ENCODE data around the gene THSD7B.

Gene THSD7B

DNA sequence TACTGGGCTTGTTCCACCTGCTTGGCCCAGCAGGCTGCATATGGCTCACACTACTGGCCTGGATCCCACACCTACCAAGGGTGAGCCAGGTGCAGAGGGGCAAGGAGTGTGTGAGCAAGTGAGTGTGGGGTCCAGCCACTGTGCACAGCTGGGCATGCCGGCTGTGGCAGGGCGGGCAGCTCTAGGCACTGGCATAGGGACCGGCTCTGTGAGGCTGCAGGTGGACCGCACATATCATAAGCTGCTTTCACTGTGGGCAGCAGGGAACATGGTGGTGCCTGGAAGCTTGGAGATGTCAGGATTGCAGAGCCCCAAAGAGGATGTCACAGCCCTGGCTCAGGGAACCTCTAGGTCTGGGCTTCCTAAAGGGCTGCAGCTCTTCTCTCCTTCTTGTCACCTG, 154.3 kb downstream of the THSD7B start:
- Histone ChIP-seq H3K27ac (ENCODE audit: low read length, poor library complexity, severe bottlenecking) (no peak overlapping the region), H3K9ac (ENCODE audit: low read length) (no peak overlapping the region), H3K79me1 (replicated peaks; ENCODE audit: low read length, poor library complexity, severe bottlenecking) (no peaks in the 10 kb centered on the region), H3K23ac (ENCODE audit: low read length in 2 of 2) (no peak overlapping the region), H2AFZ (ENCODE audit: low read depth, low read length) (no peak overlapping the region), H4K8ac (ENCODE audit: low read length) (no peak overlapping the region), H2BK15ac (ENCODE audit: low read depth, poor library complexity, severe bottlenecking) (no peak overlapping the region), H3K27me3 (ENCODE audit: control insufficient read depth in 1 of 2, insufficient read depth in 1 of 2, low read length in 2 of 2) (no peaks in the 10 kb centered on the region), H2BK12ac (ENCODE audit: low read length in 2 of 2) (no peak overlapping the region), H3K14ac (ENCODE audit: low read length in 2 of 2) (no peak overlapping the region), H3K4me1 (ENCODE audit: control insufficient read depth, insufficient read depth, low read depth, low read length) (peaks cover 11% of the 10 kb centered on the region), H3K4ac (ENCODE audit: low read depth in 1 of 2, low read length in 2 of 2) (no peak overlapping the region), H3K4me2 (ENCODE audit: low read length, poor library complexity, severe bottlenecking) (no peak overlapping the region), H2BK5ac (ENCODE audit: low read depth, low read length, poor library complexity, severe bottlenecking) (no peak overlapping the region), H3K18ac (ENCODE audit: low read depth in 1 of 2, low read length in 2 of 2) (no peak overlapping the region), H4K91ac (ENCODE audit: low read length) (no peak overlapping the region), H3K36me3 (ENCODE audit: control insufficient read depth in 1 of 2, insufficient read depth in 2 of 2, low read depth in 1 of 2, low read length in 2 of 2) (no peaks in the 10 kb centered on the region), H3K9me3 (ENCODE audit: control insufficient read depth, low read length) (no peaks in the 10 kb centered on the region), H3K4me3 (ENCODE audit: insufficient read depth in 1 of 2, low read depth in 1 of 2, low read length in 2 of 2) (no peak overlapping the region), H2BK120ac (ENCODE audit: low read depth, low read length) (no peak overlapping the region), H2AK5ac (ENCODE audit: low read length, severe bottlenecking) (peak overlapping the region; percentile 30)
- DNase-seq: no peak
- 90% methylated on average over 4 of the region's 4 CpGs for WGBS

DNA sequence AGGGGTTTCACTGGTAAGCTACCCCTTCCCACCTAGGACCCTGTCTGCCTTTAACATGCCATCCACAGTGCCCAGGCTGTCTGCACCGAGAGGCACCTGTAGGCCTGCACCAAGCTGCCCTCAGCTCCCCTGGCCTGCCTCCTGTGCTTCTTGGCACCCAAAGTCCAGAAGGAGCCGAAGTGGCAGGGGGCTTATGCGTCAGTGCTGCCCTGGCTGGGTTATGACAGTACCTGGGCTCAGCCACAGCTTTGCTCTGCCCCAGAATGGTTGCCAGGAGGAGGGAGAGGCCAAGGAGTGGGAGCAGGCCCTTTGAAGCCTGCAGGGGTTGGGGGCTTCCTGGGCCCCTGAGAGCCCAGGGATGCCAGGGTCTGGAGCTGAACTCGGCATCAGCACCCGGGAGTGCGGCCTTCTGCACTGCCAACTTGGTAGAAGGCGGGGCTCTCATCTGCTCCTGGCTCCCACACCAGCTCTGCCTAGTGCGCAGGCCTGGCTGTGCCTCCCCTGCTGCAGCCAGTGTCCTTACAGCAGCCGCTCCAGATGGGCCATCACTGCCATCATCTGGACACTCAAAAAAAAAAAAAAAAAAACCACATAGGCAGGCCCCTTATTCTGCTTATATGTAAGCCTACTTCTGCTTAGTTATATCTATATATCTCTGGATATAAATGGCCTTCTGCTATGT, 155.4 kb downstream of the THSD7B start:
- H2AK5ac ChIP-seq (ENCODE audit: low read length, severe bottlenecking): peak overlapping the region; percentile 78
- no peak overlapping the region for H2AFZ ChIP-seq (ENCODE audit: low read depth, low read length)
- no peak overlapping the region for H3K4me2 ChIP-seq (ENCODE audit: low read length, poor library complexity, severe bottlenecking)
- H2BK5ac ChIP-seq (ENCODE audit: low read depth, low read length, poor library complexity, severe bottlenecking): no peak overlapping the region
- H3K18ac ChIP-seq (ENCODE audit: low read depth in 1 of 2, low read length in 2 of 2): no peak overlapping the region
- no peak overlapping the region for H4K8ac ChIP-seq (ENCODE audit: low read length)
- H3K4me1 ChIP-seq (ENCODE audit: control insufficient read depth, insufficient read depth, low read depth, low read length): peaks cover 11% of the 10 kb centered on the region
- no peak overlapping the region for H3K23ac ChIP-seq (ENCODE audit: low read length in 2 of 2)
- no peaks in the 10 kb centered on the region for H3K27me3 ChIP-seq (ENCODE audit: control insufficient read depth in 1 of 2, insufficient read depth in 1 of 2, low read length in 2 of 2)
- DNase-seq: no peak
- H3K27ac ChIP-seq (ENCODE audit: low read length, poor library complexity, severe bottlenecking): no peak overlapping the region
- H3K4ac ChIP-seq (ENCODE audit: low read depth in 1 of 2, low read length in 2 of 2): no peak overlapping the region
- no peaks in the 10 kb centered on the region for H3K36me3 ChIP-seq (ENCODE audit: control insufficient read depth in 1 of 2, insufficient read depth in 2 of 2, low read depth in 1 of 2, low read length in 2 of 2)
- 68% methylated on average over 9 of the region's 9 CpGs for WGBS
- peaks cover 1% of the 10 kb centered on the region for H3K9me3 ChIP-seq (ENCODE audit: control insufficient read depth, low read length)
- no peak overlapping the region for H3K14ac ChIP-seq (ENCODE audit: low read length in 2 of 2)
- no peaks in the 10 kb centered on the region for H3K79me1 ChIP-seq (replicated peaks; ENCODE audit: low read length, poor library complexity, severe bottlenecking)
- no peak overlapping the region for H2BK120ac ChIP-seq (ENCODE audit: low read depth, low read length)
- no peak overlapping the region for H3K4me3 ChIP-seq (ENCODE audit: insufficient read depth in 1 of 2, low read depth in 1 of 2, low read length in 2 of 2)
- no peak overlapping the region for H3K9ac ChIP-seq (ENCODE audit: low read length)
- no peak overlapping the region for H2BK15ac ChIP-seq (ENCODE audit: low read depth, poor library complexity, severe bottlenecking)
- no peak overlapping the region for H4K91ac ChIP-seq (ENCODE audit: low read length)
- H2BK12ac ChIP-seq (ENCODE audit: low read length in 2 of 2): no peak overlapping the region

DNA sequence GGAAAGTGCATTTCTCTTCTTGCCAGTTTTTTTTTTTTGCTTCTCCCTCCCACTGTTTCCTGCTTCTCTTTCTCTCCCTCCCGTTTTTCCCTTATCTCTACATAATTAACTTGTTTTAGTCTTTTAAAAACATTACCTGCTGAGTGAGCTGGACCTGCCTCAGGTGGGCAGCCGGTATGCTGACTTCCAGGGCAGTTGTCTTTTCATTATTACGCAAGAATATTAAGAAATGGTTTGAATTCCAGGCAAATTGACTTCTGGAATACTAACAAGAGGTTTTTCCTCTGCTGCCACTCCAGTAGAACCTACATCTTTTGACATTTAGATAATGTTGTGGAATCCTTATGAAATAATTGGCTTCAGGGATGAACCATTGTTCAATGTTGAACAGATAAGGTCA, 161.8 kb downstream of the THSD7B start:
- no peaks in the 10 kb centered on the region for H3K79me1 ChIP-seq (replicated peaks; ENCODE audit: low read length, poor library complexity, severe bottlenecking)
- no peak overlapping the region for H4K8ac ChIP-seq (ENCODE audit: low read length)
- H2AFZ ChIP-seq (ENCODE audit: low read depth, low read length): no peak overlapping the region
- no peak overlapping the region for H3K14ac ChIP-seq (ENCODE audit: low read length in 2 of 2)
- no peak overlapping the region for H2AK5ac ChIP-seq (ENCODE audit: low read length, severe bottlenecking)
- H3K27ac ChIP-seq (ENCODE audit: low read length, poor library complexity, severe bottlenecking): no peak overlapping the region
- no peak overlapping the region for H3K18ac ChIP-seq (ENCODE audit: low read depth in 1 of 2, low read length in 2 of 2)
- peaks cover 4% of the 10 kb centered on the region for H3K9me3 ChIP-seq (ENCODE audit: control insufficient read depth, low read length)
- H3K4me2 ChIP-seq (ENCODE audit: low read length, poor library complexity, severe bottlenecking): no peak overlapping the region
- H3K4me3 ChIP-seq (ENCODE audit: insufficient read depth in 1 of 2, low read depth in 1 of 2, low read length in 2 of 2): no peak overlapping the region
- no peak overlapping the region for H2BK12ac ChIP-seq (ENCODE audit: low read length in 2 of 2)
- H2BK5ac ChIP-seq (ENCODE audit: low read depth, low read length, poor library complexity, severe bottlenecking): no peak overlapping the region
- no peak overlapping the region for H3K9ac ChIP-seq (ENCODE audit: low read length)
- no peaks in the 10 kb centered on the region for H3K4me1 ChIP-seq (ENCODE audit: control insufficient read depth, insufficient read depth, low read depth, low read length)
- WGBS: 49% methylated on average over 3 of the region's 3 CpGs
- H3K36me3 ChIP-seq (ENCODE audit: control insufficient read depth in 1 of 2, insufficient read depth in 2 of 2, low read depth in 1 of 2, low read length in 2 of 2): no peaks in the 10 kb centered on the region
- no peak for DNase-seq
- no peak overlapping the region for H3K23ac ChIP-seq (ENCODE audit: low read length in 2 of 2)
- H4K91ac ChIP-seq (ENCODE audit: low read length): no peak overlapping the region
- no peaks in the 10 kb centered on the region for H3K27me3 ChIP-seq (ENCODE audit: control insufficient read depth in 1 of 2, insufficient read depth in 1 of 2, low read length in 2 of 2)
- H2BK120ac ChIP-seq (ENCODE audit: low read depth, low read length): no peak overlapping the region
- no peak overlapping the region for H2BK15ac ChIP-seq (ENCODE audit: low read depth, poor library complexity, severe bottlenecking)
- no peak overlapping the region for H3K4ac ChIP-seq (ENCODE audit: low read depth in 1 of 2, low read length in 2 of 2)

GRCh38 chr2:136929531-136929930, 164.2 kb downstream of the THSD7B start:
- H3K27ac ChIP-seq (ENCODE audit: low read length, poor library complexity, severe bottlenecking): no peak overlapping the region
- H3K4me1 ChIP-seq (ENCODE audit: control insufficient read depth, insufficient read depth, low read depth, low read length): no peaks in the 10 kb centered on the region
- no peaks in the 10 kb centered on the region for H3K36me3 ChIP-seq (ENCODE audit: control insufficient read depth in 1 of 2, insufficient read depth in 2 of 2, low read depth in 1 of 2, low read length in 2 of 2)
- no peak overlapping the region for H2BK120ac ChIP-seq (ENCODE audit: low read depth, low read length)
- H3K14ac ChIP-seq (ENCODE audit: low read length in 2 of 2): no peak overlapping the region
- no peak overlapping the region for H4K8ac ChIP-seq (ENCODE audit: low read length)
- H3K4me3 ChIP-seq (ENCODE audit: insufficient read depth in 1 of 2, low read depth in 1 of 2, low read length in 2 of 2): no peak overlapping the region
- no peak overlapping the region for H3K4ac ChIP-seq (ENCODE audit: low read depth in 1 of 2, low read length in 2 of 2)
- no peak overlapping the region for H2BK5ac ChIP-seq (ENCODE audit: low read depth, low read length, poor library complexity, severe bottlenecking)
- no peak overlapping the region for H2AK5ac ChIP-seq (ENCODE audit: low read length, severe bottlenecking)
- DNase-seq: no peak
- H3K23ac ChIP-seq (ENCODE audit: low read length in 2 of 2): no peak overlapping the region
- no peak overlapping the region for H2AFZ ChIP-seq (ENCODE audit: low read depth, low read length)
- H4K91ac ChIP-seq (ENCODE audit: low read length): no peak overlapping the region
- H2BK12ac ChIP-seq (ENCODE audit: low read length in 2 of 2): no peak overlapping the region
- H3K9ac ChIP-seq (ENCODE audit: low read length): no peak overlapping the region
- H3K18ac ChIP-seq (ENCODE audit: low read depth in 1 of 2, low read length in 2 of 2): no peak overlapping the region
- no peaks in the 10 kb centered on the region for H3K79me1 ChIP-seq (replicated peaks; ENCODE audit: low read length, poor library complexity, severe bottlenecking)
- H2BK15ac ChIP-seq (ENCODE audit: low read depth, poor library complexity, severe bottlenecking): no peak overlapping the region
- no CpG with 5 or more reads among the region's 2 CpGs for WGBS
- peaks cover 4% of the 10 kb centered on the region for H3K9me3 ChIP-seq (ENCODE audit: control insufficient read depth, low read length)
- no peaks in the 10 kb centered on the region for H3K27me3 ChIP-seq (ENCODE audit: control insufficient read depth in 1 of 2, insufficient read depth in 1 of 2, low read length in 2 of 2)
- H3K4me2 ChIP-seq (ENCODE audit: low read length, poor library complexity, severe bottlenecking): no peak overlapping the region

Measured in mesenchymal stem cell (in vitro differentiated cells and primary cell).